Activated CD8-positive, alpha-beta T cell treated with anti-CD3 and anti-CD28 coated beads for 36 hours (primary cell): Measurements from ENCODE around the gene GALNT2. TPM values are rescaled to one million over a fixed set of nuclear protein-coding genes. Genes with fewer than 3 reads are reported as not detected.

Experiments
- ATAC-seq: fragments of 200-7000 bp; cut with Tn5 transposase; one replicate; pipeline ENCODE4 v1.10.0; 2021; ENCODE audit warnings: mild to moderate bottlenecking, moderate library complexity
- CTCF ChIA-PET: fragments of 350-600 bp; sonication (Branson Sonifier 250); formaldehyde crosslinking; loops from one replicate; lab custom pipeline; 2021; ENCODE audit warnings: antibody characterized with exemption; lab: Charles Lee
- POLR2A ChIA-PET: fragments of 350-600 bp; sonication (Branson Sonifier 250); formaldehyde crosslinking; loops from one replicate; lab custom pipeline; 2021; ENCODE audit warnings: antibody characterized with exemption; lab: Charles Lee
- DNase-seq: peaks from one replicate; pipeline ENCODE4 v3.0.0-alpha.2; 2020
- H3K27ac Mint-ChIP-seq: one replicate; pipeline ENCODE4 v1.8.0; 2021; ENCODE audit warnings: mild to moderate bottlenecking, mixed read lengths
- H3K27me3 Mint-ChIP-seq: one replicate; pipeline ENCODE4 v1.8.0; 2021; ENCODE audit warnings: mixed read lengths
- H3K36me3 Mint-ChIP-seq: one replicate; pipeline ENCODE4 v1.8.0; 2021; ENCODE audit warnings: low read depth, mixed read lengths
- H3K4me1 Mint-ChIP-seq: one replicate; pipeline ENCODE4 v1.8.0; 2021; ENCODE audit warnings: low read depth, mixed read lengths
- H3K4me3 Mint-ChIP-seq: one replicate; pipeline ENCODE4 v1.8.0; 2021; ENCODE audit warnings: mild to moderate bottlenecking, moderate library complexity, mixed read lengths
- H3K9me3 Mint-ChIP-seq: one replicate; pipeline ENCODE4 v1.8.0; 2021; ENCODE audit warnings: mixed read lengths
- intact Hi-C: fragments of 100-400 bp; cut with micrococcal nuclease; formaldehyde crosslinking; loops from one replicate; pipeline ENCODE4 v1.10.0; 2022
- total RNA-seq, 2 experiments: library from RNA; stranded (reverse); gene quantifications; one replicate each; pipeline ENCODE4 v1.2.3, GENCODE V29; 2021
- TF ChIP-seq, protein P1 (sequence below): fragments of 200-600 bp; IDR thresholded peaks from one replicate; pipeline ENCODE4 v1.8.0; 2022; ENCODE audit warnings: antibody characterized with exemption, mild to moderate bottlenecking

Gene GALNT2
- total RNA-seq, 2 experiments from 2014 or later = 40.1 to 42.3 TPM

DNA sequence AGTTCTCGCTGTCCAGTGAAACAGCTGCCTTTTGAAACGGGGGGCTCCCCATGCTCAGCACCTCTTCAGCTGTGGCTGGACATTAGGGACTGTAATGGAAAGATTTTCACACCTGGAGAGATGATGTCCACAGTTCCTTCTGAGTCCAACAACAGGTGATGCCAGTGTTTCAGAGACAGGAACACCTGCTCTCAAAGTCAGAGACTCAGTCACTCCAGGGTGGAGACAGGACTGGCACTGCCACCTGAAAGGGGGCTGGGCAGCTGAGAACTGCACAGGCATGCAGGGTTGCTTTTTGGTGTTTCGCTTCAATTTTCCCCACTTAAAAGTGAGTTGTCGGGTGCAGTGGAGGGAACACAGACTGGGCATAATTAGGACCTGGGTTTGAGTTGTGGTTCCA is 124.8 kb downstream of the GALNT2 start:
- ATAC-seq (no peak), DNase-seq (no peak)
- ChIA-PET POLR2A (no interaction called here), CTCF (interaction anchor here (1.5 kb wide), 1 partner anchor 13 kb away, joined by 4 read pairs; no protein-coding TSS in a partner anchor)
- Mint-ChIP-seq H3K27me3 (no peaks in the 10 kb centered on the region), H3K9me3 (no peaks in the 10 kb centered on the region), H3K27ac (no peak overlapping the region), H3K4me3 (no peak overlapping the region), H3K4me1 (peaks cover 10% of the 10 kb centered on the region), H3K36me3 (peaks cover 19% of the 10 kb centered on the region)
- TF ChIP-seq, protein P1, sequence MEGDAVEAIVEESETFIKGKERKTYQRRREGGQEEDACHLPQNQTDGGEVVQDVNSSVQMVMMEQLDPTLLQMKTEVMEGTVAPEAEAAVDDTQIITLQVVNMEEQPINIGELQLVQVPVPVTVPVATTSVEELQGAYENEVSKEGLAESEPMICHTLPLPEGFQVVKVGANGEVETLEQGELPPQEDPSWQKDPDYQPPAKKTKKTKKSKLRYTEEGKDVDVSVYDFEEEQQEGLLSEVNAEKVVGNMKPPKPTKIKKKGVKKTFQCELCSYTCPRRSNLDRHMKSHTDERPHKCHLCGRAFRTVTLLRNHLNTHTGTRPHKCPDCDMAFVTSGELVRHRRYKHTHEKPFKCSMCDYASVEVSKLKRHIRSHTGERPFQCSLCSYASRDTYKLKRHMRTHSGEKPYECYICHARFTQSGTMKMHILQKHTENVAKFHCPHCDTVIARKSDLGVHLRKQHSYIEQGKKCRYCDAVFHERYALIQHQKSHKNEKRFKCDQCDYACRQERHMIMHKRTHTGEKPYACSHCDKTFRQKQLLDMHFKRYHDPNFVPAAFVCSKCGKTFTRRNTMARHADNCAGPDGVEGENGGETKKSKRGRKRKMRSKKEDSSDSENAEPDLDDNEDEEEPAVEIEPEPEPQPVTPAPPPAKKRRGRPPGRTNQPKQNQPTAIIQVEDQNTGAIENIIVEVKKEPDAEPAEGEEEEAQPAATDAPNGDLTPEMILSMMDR = no peak
- intact Hi-C loops = no loop called here

DNA sequence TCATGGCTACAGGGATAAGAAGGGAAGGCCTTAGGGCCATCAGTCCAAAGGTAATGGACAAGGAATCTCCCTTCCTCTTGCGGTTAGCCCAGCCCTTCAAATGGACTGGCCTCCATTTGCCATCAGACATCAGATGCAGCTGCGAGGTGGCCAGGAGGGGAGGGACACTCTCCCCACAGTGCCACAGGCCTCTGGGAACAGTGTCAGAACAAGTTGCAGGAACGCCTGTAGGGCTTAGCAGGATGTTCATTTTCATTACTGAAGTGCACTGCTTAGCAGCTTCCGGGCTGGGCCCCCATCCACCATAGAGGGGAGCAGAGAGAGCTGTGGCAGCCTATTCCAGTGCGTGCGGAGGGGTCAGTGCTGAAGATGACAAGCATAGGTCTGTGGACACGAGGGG is 127.5 kb downstream of the GALNT2 start:
- ChIA-PET CTCF (no interaction called here), POLR2A (no interaction called here)
- Mint-ChIP-seq H3K4me1 (peaks cover 2% of the 10 kb centered on the region), H3K4me3 (no peak overlapping the region), H3K27me3 (no peaks in the 10 kb centered on the region), H3K9me3 (no peaks in the 10 kb centered on the region), H3K36me3 (peaks cover 6% of the 10 kb centered on the region), H3K27ac (no peak overlapping the region)
- ATAC-seq (no peak), DNase-seq (no peak)
- TF ChIP-seq, protein P1 = no peak
- intact Hi-C loops = no loop called here

GRCh38 chr1:230195199-230195598 is 128.2 kb downstream of the GALNT2 start:
- CTCF ChIA-PET = no interaction called here
- TF ChIP-seq, protein P1 = no peak
- POLR2A ChIA-PET = no interaction called here
- Mint-ChIP-seq H3K4me3 (no peak overlapping the region), H3K27ac (no peak overlapping the region), H3K36me3 (peaks cover 4% of the 10 kb centered on the region), H3K27me3 (no peaks in the 10 kb centered on the region), H3K4me1 (peaks cover 2% of the 10 kb centered on the region), H3K9me3 (no peaks in the 10 kb centered on the region)
- no peak for DNase-seq
- ATAC-seq = no peak
- intact Hi-C loops = no loop called here

DNA sequence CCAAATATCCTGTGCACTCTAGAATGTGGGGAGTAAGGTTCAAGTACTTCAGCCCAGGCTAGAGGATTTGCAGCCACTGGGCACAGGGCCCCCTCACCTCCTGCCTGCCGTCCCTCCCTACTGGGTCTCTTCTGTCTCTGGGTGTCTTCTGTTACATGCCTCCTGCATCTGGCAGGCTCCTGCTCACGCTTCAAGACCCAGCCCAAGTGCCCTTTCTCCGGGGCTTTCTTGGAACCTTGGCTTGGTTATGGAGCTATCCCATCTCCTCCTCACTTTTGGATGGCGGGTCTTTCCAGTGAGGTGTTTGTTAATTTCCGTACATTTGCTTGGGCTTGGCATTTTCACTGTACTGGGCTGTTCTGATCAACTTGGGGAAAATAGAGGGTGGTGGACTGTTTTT is 129.0 kb downstream of the GALNT2 start:
- DNase-seq (no peak), ATAC-seq (no peak)
- TF ChIP-seq, protein P1 = no peak
- Mint-ChIP-seq H3K4me3 (no peak overlapping the region), H3K27ac (no peak overlapping the region), H3K27me3 (no peaks in the 10 kb centered on the region), H3K36me3 (peaks cover 2% of the 10 kb centered on the region), H3K4me1 (peaks cover 2% of the 10 kb centered on the region), H3K9me3 (no peaks in the 10 kb centered on the region)
- ChIA-PET CTCF (no interaction called here), POLR2A (no interaction called here)
- intact Hi-C loops = no loop called here

GRCh38 chr1:230197644-230198567 is 130.9 kb downstream of the GALNT2 start:
- H3K9me3 Mint-ChIP-seq = no peaks in the 10 kb centered on the region
- intact Hi-C loops = no loop called here
- no peaks in the 10 kb centered on the region for H3K36me3 Mint-ChIP-seq
- H3K4me1 Mint-ChIP-seq = peaks cover 2% of the 10 kb centered on the region
- ChIA-PET POLR2A (interaction anchor here (1.0 kb wide), 1 partner anchor 21 kb away, joined by 4 read pairs; no protein-coding TSS in a partner anchor), CTCF (no interaction called here)
- TF ChIP-seq, protein P1 = no peak
- H3K4me3 Mint-ChIP-seq = no peak overlapping the region
- ATAC-seq (no peak), DNase-seq (no peak)
- H3K27me3 Mint-ChIP-seq = no peaks in the 10 kb centered on the region
- H3K27ac Mint-ChIP-seq = no peak overlapping the region
